ENCODE results near the gene TTC22. TPM values are rescaled to one million over a fixed set of nuclear protein-coding genes. Genes with fewer than 3 reads are reported as not detected.

TTC22 gene
- total and polyA plus RNA-seq, 2 donors from 2014 or later = 9.6 to 16.5 TPM

DNA sequence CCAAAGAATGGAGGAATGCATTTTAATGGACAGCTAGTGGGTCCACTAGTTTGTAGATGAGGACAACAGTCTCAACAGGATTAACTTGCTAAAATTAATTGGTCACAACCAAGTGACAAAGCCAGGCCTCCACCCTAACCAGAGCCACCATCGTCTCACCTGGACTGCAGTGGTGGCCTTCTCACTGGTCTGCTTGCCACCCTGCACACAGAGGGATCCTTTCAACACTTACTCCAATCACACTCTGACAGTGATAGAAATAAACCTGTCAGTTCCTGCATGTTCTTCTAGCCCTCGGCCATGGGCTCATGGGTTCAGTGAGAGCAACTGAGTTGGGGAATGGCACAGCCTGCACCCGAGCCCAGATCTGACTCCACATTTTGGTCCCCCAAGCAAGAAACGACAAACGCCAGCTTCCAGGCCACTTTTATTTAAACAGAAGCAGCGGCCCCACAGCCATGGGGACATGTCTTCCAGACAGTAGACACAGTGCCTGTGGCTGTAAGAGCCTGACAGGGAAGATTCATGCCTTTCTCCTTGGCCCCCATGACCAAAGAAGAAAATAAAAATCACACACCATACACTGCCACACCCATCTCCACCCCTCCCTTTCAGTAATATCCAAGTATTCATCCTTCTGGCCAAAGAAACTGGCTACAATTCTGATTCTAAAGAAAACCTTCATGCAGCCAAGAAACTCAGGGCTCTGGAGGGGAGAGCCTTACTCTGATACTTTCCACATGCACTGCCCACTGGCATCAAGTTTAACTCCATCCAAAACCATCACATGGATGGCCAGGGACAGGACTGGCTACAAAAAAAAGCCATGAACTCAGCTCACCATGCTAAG lies 48.3 kb upstream of the TTC22 start:
- Histone ChIP-seq H3K4me3 (ENCODE audit: low read length in 3 of 3) (no peak overlapping the region), H3K4me1 (ENCODE audit: control insufficient read depth in 2 of 3, insufficient read depth in 2 of 3, low read depth in 1 of 3, low read length in 3 of 3) (peaks cover 0 to 38% (median 10%) of the 10 kb centered on the region in 3 donors), H3K27me3 (ENCODE audit: control insufficient read depth, insufficient read depth, low read length) (no peaks in the 10 kb centered on the region), H3K9me3 (ENCODE audit: control insufficient read depth in 2 of 3, insufficient read depth in 1 of 3, low read length in 3 of 3) (no peaks in the 10 kb centered on the region), H3K9ac (ENCODE audit: low read length in 3 of 3) (no peak overlapping the region), H3K36me3 (ENCODE audit: control insufficient read depth in 2 of 3, insufficient read depth in 3 of 3, low read length in 3 of 3) (peaks cover 0 to 13% (median 8%) of the 10 kb centered on the region in 3 donors), H3K27ac (ENCODE audit: low read depth in 2 of 2, low read length in 2 of 2) (no peak overlapping the region)
- DNase-seq (no peak), FAIRE-seq (no peak)
- intact Hi-C loops (cut with DNase I) = no loop called here
- TF ChIP-seq, protein P1, sequence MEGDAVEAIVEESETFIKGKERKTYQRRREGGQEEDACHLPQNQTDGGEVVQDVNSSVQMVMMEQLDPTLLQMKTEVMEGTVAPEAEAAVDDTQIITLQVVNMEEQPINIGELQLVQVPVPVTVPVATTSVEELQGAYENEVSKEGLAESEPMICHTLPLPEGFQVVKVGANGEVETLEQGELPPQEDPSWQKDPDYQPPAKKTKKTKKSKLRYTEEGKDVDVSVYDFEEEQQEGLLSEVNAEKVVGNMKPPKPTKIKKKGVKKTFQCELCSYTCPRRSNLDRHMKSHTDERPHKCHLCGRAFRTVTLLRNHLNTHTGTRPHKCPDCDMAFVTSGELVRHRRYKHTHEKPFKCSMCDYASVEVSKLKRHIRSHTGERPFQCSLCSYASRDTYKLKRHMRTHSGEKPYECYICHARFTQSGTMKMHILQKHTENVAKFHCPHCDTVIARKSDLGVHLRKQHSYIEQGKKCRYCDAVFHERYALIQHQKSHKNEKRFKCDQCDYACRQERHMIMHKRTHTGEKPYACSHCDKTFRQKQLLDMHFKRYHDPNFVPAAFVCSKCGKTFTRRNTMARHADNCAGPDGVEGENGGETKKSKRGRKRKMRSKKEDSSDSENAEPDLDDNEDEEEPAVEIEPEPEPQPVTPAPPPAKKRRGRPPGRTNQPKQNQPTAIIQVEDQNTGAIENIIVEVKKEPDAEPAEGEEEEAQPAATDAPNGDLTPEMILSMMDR (IDR thresholded peaks at IDR 0.05; ENCODE audit: borderline replicate concordance, extremely low read depth, insufficient read depth) = no peak

DNA sequence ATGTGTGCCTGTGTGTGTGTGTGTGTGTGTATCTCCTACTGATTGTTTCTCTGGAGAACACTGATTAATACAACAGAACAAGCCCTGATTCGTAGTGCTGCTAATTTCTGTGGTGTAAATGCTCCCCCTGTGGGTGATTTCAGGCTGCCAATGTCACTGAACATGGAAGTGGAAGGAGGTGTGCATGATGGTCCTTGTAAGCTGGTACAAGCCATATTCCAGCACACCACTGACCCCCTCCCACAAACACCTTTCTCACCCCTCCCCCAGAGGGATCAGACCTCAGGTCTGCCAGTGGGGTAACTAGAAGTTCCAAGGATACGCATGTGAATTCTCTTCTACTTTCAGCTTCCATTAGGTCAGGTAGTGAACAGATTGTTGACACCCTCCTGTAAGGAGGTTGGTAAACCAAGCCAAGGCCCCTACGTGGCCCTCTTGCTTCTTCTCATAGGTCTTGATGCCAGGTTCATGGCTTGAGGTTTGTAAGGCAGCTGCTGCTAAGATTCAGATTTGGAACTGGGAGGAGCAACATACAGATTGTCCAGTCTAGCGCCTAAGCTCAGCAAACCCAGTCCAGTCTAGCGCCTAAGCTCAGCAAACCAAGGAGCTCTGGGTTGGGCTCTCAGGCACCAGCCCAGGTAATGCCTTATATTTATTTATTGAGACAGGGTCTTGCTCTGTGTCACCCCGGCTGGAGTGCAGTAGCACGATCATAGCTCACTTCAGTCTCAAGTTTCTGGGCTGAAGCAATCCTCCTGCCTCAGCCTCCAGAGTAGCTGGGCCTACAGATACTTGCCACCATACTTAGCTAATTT lies 47.2 kb upstream of the TTC22 start:
- no peak for DNase-seq
- no peaks in the 10 kb centered on the region for H3K9me3 ChIP-seq (ENCODE audit: control insufficient read depth in 2 of 3, insufficient read depth in 1 of 3, low read length in 3 of 3)
- H3K27me3 ChIP-seq (ENCODE audit: control insufficient read depth, insufficient read depth, low read length) = no peaks in the 10 kb centered on the region
- no peak overlapping the region for H3K9ac ChIP-seq (ENCODE audit: low read length in 3 of 3)
- H3K4me1 ChIP-seq (ENCODE audit: control insufficient read depth in 2 of 3, insufficient read depth in 2 of 3, low read depth in 1 of 3, low read length in 3 of 3) = peaks cover 0 to 31% (median 7%) of the 10 kb centered on the region in 3 donors
- no peak overlapping the region for H3K27ac ChIP-seq (ENCODE audit: low read depth in 2 of 2, low read length in 2 of 2)
- no peak for FAIRE-seq
- peaks cover 0 to 11% (median 6%) of the 10 kb centered on the region in 3 donors for H3K36me3 ChIP-seq (ENCODE audit: control insufficient read depth in 2 of 3, insufficient read depth in 3 of 3, low read length in 3 of 3)
- intact Hi-C loops (cut with DNase I) = no loop called here
- TF ChIP-seq, protein P1 (IDR thresholded peaks at IDR 0.05; ENCODE audit: borderline replicate concordance, extremely low read depth, insufficient read depth) = no peak
- no peak overlapping the region for H3K4me3 ChIP-seq (ENCODE audit: low read length in 3 of 3)

DNA sequence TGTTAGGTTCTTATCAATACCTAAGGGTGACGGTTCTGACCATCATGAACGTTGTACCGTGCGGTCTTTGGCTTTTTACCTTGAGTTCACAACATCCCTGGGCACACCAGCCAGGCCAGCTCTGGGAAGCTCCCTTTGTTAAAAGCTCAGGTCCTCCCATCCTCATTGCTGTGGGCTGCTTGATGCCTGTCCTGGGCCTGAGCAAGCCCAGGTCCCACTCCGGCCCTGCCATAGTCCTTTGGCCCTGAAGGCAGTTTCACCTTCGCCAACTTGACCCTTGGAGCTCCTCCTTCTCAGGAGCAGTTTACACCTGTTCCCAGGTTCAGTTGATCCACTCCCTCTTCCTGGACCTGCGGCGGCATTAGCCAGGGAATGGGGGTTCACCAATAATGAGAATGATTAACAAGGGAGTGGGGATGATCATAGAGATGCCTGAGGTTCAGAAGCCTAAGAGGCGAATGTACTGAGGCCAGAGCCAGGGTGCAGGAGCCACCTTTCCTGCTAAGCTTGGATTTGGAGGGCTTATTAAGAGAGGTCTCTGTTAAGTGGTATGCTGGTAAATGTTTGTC lies 45.7 kb upstream of the TTC22 start:
- TF ChIP-seq, protein P1 (IDR thresholded peaks at IDR 0.05; ENCODE audit: borderline replicate concordance, extremely low read depth, insufficient read depth) = no peak
- intact Hi-C loops (cut with DNase I) = no loop called here
- Histone ChIP-seq H3K9me3 (ENCODE audit: control insufficient read depth in 2 of 3, insufficient read depth in 1 of 3, low read length in 3 of 3) (no peaks in the 10 kb centered on the region), H3K4me1 (ENCODE audit: control insufficient read depth in 2 of 3, insufficient read depth in 2 of 3, low read depth in 1 of 3, low read length in 3 of 3) (peaks cover 0 to 25% (median 7%) of the 10 kb centered on the region in 3 donors), H3K36me3 (ENCODE audit: control insufficient read depth in 2 of 3, insufficient read depth in 3 of 3, low read length in 3 of 3) (peaks cover 0 to 6% (median 3%) of the 10 kb centered on the region in 3 donors), H3K4me3 (ENCODE audit: low read length in 3 of 3) (no peak overlapping the region), H3K9ac (ENCODE audit: low read length in 3 of 3) (no peak overlapping the region), H3K27me3 (ENCODE audit: control insufficient read depth, insufficient read depth, low read length) (no peaks in the 10 kb centered on the region), H3K27ac (ENCODE audit: low read depth in 2 of 2, low read length in 2 of 2) (no peak overlapping the region)
- DNase-seq (no peak), FAIRE-seq (no peak)

Data from kidney (tissue), 14 donors.